Colon (tissue), 2 donors: ENCODE measurements around the gene EPHB1.
"Not testable (repeated sequence)": the region's sequence is repeated elsewhere in the genome, so short reads cannot be mapped to it uniquely, and the experiment has no call there.

Experiments
- FAIRE-seq: peaks from 2 replicates; lab custom pipeline; 2012; peaks lifted over from hg19 to GRCh38; lab: Jason Lieb, UNC
- donor health status: control.
- donor health status: control.

Gene EPHB1

DNA sequence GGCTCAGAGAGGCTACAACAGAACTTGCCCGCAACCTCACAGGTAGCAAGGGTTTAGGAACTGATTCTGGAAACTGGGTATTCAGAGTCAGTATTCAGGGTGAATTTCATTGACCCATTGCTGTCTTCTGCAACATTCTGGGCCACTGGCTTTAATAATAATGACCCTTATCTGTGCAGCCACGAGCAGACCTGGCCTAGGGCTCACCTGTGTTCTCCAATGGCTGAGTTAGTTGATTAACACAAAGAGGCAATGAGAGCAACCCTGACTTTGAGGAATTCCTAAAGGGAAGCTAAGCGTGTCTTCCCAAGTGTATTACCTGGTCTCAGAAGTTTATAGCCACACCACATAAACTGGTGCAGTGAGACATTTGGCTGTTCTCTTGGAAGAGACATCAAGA is 289.9 kb downstream of the EPHB1 start:
- FAIRE-seq: no peak

DNA sequence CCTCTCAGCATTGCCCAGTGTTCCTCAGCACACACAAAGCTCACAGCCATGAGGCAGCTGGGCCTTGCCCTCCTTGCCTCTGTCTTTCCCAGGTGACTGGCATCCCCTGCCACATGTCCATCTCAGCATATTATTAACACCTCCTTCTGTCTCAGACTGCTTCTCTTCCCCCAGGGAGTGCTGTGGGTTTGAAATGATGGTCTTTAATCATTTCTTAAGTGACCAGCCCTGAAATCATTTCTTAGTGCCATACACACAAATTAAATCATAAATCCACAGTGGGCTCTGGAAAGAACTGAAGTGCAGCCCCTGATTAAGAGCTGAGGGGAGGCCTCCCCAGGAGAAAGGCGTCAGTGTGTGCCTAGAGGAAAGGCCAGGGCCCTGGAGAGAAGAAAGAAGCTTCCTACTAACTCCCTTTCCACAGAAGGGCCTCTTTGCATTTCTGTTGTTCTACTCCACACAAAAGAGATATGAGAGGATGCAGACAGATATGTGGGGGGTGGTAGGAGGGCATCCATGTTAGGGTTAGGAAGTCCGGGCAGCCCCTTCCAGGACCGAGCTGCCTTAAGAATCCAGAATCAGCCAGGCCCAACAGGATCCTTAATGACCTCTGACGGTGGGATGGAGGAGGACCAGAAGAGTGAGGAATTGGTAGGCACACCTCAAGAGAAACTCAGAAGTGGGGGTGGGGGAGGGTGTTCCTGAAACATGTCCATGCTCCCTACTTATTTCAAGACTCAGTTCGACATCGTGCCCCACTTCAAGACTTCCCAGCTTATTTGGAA is 290.8 kb downstream of the EPHB1 start:
- FAIRE-seq: no peak

DNA sequence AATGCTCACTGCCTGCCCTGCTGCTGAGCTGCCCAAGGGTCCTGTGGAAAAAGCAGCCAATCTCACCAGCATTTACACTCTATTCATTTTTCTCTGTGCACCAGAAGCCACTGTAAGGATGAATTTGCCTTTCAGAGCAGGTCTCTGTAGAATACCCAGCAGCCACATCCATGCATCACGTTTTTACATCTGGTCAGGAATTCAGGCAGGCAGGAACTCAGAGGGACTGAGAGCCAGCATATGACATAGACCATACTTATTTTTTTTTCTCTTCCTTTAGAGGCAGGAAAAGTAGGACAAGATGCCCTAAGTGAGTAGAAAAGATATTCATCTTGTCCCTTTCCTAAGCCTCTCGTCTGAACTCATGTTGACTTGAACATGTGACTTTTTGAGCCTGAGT is 292.7 kb downstream of the EPHB1 start:
- FAIRE-seq: no peak

DNA sequence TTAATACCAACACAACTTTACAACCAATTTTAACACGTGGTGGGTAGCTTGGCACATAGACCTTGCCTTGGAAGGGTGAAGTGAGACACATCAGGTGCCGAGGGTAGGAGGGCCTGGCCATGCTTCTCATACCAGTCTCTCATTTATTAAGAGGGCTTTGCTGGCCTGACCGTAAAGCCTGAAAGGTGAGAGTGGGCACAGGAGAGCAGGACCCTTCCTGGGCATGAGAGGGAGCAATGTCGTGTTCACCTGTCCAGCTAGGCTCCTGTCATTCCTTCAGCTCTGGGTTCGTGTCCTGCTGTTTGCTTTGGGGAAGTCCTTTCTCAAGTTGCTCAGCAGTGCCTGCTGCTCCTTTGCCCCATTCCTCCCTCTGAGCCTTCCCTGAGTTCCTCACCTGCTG is 294.4 kb downstream of the EPHB1 start:
- FAIRE-seq: no peak

DNA sequence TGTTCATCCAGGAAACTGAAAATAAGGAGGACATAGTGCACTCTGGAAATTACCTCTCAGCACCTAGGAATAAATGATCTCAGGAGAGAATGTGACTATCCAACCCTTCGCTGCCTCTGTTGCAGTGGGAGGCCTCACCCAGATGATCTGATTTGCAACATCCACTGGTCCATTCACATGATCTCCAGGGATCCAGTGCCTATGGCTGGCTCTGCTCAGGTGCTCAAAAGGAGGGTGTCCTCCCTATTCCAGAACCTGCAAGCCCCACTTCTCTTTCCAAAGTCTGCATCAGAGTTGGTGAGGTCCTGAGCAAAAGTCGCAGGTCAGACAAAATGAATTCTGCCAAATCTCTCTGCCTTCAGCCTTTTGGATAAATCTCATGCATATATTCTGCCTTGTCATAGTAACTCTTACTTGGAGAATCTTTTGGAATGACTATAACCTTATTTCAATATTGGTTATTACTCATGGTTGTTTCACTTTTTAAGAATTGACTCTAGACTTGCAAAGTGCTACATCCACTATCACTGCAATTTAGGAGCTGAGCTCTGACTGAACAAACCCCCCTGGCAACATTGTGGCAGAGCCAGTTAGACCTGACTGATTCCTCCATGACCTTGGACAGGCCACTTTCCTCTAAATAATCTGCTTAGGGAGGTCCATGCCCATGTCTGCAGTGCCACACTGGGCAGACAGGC is 295.1 kb downstream of the EPHB1 start:
- no peak for FAIRE-seq

DNA sequence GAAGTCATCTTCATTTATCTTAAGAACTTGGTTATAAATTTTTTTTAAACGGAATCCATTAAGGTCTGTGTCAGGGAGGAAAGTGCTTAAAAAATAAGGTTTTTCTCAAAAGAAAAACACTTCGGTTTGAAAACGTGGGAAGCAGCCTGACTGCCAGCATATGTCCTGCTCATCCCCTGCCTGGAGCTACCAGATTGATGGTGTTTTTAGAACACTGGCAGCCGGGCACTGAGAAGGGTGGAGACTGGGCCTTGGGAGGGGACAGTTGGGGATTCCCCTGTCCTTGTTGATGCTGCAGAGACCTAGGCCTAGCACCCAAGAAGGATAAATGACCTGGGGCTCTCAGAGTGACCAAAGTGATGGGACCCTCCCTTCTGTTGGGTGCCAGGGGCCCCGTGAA is 296.9 kb downstream of the EPHB1 start:
- FAIRE-seq: no peak

DNA sequence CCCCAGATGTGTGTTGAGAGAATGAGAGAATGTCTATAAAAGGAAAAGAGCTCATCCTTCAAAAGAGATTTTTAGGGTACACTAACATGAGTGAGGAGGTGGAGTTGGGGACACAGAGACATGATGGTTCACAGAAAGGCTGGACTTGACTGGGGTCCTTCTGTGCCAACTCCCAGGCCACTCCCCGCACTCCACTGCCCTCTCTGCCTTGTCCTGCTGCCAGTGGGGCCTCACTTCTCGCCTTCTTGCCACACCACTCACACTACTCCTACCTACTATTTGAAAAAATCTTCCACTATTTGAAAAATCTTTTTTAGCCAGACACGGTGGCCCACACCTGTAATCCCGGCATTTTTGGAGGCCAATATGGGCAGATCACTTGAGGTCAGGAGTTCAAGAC is 298.1 kb downstream of the EPHB1 start:
- no peak for FAIRE-seq

DNA sequence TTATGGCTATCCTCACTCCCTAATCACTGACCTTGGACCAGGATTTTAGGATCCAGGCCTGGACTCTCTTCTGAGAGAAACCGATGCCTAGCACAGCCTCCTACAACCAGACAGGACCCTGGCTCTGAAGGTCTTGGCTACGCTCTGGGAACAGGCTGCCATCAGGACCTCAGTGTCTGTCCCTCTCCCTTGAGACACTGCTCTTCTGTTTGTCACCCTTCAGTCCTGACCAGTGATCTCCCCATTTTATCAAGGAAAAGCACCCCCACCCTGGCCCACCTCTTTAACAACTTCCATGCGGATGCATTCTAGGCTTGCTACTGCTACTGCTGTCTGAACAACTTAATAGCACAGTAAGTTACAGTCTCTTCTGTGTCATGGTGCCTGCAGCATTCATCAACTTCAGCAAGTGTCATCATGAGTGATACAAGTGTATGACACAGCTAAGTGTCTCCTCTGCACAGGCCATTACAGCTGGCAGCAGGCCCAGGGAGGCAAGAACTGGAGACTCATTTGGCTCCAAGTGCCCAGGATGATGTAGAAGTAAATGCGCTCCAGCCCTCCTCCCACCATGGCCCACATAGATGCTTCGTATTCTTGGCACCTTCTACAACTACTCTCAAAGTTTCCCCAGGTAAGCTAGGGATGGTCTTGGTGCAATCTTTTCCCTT is 302.4 kb downstream of the EPHB1 start:
- no peak for FAIRE-seq

DNA sequence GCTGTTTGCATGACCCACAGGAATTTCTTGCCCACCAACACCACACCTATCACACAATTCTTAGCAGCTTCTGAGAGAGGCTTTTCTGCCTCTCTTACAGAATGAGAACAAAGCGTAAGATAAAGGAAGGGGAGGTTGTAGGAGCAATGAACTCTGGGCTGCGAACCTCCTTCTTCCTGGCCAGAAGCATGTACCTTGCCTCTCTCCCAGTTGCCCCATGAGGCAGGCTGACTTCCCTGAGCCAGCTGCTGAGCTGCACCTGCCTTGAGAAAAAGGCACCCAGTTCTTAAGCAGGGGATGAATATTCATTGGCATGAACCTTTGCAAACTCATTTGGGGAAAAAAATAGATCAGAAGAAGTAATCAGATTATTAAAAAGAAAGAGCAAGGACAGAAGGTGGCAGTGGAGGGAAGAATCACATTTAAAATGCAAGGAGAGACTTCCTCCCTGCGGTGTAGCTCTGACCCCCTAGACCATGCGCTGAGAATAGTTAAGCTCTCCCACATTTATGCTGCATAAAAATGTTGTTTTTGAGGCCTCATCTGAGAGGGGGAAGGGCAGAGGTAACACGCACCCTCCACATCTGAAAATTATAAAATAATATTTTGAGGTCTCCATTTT is 304.8 kb downstream of the EPHB1 start:
- FAIRE-seq: no peak

DNA sequence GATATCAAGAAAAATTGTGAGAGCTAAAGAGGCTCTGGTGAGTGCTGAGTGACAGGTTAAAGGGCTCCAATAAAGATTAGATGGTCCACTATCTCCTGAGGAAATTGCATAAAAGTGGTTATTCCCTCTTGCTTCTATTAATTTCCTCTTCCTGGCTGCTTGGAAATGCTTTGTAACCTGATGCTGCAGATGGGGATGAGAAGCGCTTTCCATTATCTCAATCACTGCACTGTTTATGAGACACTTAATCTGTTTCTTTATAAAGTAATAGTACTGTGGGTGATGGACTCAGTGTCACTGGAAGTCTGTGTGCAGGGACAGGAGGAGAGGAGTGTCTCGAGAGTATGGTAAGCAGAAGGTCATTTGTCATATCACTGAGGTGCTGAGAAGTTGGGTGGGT is 305.3 kb downstream of the EPHB1 start:
- FAIRE-seq: no peak

DNA sequence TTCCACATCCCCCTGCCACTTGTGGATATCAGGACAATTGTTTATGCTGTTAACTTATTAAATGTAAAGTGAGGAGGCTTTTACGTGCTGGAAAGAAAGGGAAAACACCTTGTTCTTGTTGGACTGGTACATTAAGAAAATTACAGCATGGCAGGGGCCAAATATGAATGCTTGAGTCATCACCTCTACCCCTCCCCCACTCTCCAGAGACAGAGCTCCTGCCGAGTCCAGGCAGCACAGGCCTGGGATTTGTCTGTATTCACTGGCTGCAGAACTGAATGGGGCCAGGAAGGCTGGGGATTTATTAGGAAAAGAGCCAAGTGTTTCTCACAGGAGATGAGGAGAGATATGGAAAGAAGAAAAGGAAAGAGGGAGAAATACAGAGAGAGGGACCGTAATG is 308.9 kb downstream of the EPHB1 start:
- no peak for FAIRE-seq

DNA sequence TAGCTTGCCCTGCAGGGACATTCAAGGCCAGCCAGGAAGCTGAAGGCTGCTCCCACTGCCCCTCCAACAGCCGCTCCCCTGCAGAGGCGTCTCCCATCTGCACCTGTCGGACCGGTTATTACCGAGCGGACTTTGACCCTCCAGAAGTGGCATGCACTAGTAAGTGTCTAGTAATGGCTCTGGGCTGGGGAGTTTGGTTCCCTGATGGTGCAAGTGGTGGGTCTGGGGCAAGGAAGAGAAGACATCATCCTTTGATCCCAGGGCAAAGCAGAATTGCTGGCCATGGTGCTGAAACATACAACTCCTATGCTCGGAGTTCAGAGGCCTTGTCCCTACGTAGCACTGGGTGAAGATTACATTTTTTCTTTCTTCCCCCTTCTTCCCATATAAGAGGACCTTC is 311.4 kb downstream of the EPHB1 start:
- no peak for FAIRE-seq

DNA sequence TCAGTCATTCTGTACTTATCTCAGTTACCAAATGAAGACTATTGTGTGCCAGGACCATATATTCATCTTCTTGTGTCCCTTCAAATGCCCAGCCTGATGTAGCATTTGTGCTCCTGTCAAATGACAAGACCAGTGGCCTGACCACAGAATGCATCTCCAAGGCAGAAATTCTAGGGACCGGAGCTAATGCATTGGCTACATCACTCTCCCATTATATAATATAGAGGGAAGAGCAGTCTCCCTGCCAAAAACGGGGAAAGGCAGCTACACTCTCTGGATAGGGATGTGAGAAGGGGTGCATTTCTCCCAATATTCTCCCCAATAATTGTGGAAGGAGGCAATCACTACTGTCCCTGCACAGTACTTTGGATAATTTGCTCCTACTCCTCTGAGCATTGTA is 312.0 kb downstream of the EPHB1 start:
- FAIRE-seq: no peak

DNA sequence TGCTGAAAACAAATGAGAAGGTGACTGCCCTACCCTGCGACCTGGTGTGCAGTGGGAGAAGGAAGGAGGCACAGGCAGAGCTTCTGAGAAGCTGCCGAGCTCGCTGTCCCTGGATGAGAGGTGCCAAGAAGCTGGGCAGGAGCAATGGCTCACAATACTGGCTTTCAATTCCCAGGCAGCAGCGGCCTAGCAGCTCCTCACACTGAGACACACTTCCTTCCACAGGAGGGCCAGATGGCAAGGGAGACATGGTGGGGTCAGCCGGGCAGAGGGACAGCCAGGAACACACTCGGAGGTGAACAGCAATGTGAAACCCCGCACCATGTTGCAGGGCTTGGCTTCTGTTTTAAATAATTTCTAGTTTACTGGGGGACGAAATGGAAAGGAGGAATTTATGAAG is 314.6 kb downstream of the EPHB1 start:
- no peak for FAIRE-seq

DNA sequence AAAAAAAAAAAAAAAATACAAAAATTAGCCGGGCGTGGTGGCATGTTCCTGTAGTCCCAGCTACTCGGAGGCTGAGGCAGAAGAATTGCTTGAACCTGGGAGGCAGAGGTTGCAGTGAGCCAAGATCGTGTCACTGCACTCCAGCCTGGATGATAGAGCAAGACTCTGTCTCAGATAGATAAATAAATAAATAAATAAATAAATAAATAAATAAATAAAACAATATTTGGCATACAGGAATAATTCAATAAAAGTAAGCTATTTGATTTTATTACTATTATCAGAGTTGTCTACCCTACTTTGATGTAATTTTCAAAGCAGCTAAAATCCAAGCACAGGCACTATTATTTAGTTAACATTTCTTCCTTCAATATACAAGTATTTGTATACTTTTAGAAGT is 319.5 kb downstream of the EPHB1 start:
- FAIRE-seq: not testable (repeated sequence)

DNA sequence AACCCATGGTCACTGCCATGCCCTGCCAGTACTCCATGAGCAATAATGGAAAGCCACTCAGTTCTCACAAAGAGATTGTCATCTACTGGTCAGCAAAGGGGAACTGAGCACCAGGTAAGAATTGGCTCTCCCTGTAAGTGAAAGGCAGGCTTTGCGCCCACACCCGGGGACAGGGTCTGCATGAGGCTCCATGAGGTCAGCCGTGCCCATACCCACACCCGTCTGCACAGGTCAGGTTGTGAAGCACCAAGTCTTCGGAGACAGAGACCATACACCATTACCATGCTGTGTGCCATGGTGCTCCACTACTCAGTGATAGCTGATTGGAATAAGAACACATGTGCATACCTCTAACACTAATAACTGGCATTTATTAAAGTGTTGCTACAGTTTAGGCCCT is 322.9 kb downstream of the EPHB1 start:
- FAIRE-seq: no peak

DNA sequence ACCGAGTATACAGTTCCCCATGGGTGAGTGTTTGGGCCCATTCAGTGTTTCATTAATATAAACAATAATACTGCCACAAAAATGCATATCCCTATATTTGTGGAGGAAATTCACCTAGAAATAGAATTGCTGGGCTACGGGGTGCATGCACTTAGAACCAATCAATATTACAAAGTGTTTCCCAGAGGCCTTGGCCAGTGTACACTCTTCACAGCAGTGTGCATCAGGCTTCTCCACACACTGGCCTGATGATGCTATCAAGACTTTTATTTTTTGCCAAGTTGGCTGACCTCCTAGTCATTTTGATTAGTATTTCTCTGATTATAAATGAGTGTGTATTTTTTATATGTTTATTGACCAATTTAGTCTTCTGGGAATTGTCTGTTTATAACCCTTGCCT is 323.7 kb downstream of the EPHB1 start:
- FAIRE-seq: no peak

DNA sequence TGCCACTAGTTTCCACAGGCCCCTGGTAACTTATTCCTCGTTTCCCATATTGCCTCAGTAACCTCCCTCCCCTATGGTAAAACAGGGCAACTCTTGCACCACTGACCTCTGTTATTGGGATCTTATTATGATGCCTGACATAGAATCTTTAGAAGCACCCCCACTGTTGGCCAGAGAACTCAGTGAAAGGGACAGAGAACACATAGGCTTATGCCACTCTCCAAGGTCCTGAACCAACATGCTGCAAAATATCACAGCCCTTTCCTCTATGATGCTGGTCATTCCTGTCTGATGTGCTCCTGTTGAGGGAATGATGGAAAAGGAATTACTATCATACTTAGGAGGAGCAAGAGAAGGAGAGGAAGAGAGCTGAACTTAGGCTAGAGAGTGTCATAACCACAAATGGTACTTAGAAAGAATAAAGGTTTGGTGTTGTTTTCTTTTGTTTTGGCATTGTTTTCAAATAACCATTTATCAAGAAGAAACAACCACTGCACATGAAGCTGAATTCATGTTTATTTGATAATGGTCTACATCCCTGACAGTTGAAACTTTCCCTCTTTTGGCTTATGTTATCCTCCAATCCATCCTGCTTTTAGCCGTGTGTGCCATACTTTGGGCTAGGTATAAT is 330.2 kb downstream of the EPHB1 start:
- FAIRE-seq: no peak

DNA sequence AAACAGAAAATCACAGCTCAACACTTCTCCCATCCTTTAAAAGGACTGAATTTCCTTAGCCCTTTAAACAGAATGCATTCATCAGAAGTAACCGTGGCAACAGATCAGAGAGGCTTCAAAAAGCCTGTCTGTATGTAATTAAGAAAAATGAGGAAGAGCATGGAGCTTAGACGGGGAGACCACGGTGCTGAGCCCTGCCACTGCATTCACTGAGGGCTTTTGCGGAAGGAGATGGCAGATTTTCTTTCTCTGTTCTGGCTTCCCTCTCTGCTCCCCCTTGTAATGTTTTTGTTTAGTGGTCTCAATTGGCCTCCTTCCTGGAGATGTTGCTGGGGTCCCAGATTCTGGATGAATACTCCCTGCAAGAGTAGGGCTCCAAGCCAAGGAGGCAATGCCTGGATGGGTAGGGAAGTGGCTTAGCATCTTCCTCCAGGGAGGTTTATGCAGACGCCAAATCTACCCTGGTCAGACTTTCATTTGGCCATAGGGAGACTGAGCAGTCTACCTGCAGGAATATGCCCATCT is 332.9 kb downstream of the EPHB1 start:
- FAIRE-seq: no peak

DNA sequence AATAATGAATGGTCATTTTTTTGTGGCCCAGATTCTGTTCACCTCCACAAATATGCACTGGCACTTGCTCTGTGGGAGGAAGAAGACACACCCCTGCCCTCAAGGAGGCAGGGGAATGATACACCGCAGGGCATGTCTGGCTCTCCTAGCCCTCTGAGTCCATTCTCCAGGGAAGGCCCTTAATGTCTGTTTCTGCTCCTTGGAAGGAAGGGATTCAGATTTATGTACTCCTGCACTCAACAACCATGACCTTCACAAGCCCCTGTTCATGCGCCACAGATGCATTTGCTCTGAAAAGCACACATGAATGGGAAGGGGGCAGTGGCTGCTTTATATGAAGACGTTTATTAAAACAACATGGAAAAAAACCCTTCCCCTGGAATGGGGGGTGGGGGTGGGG is 333.8 kb downstream of the EPHB1 start:
- FAIRE-seq: no peak

DNA sequence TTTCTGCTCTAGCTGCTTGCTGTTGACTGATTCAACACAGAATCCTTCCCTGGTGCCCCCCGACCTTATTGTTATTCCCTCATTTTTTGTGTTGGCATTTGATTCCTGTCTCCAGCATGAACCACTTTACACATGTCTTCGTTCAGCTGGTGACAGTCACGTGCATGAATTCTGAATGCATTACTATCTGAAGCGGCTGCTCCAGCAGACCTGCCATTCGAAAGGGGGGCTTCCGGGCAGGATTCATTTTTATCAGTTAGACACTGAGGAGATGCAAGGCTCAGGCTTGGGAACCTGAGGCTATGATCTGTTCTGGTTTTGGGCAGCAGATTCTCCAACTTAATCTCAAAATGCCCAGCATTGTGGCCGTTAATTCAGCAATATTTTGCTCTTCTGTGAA is 336.2 kb downstream of the EPHB1 start:
- no peak for FAIRE-seq
